ENCODE data around the gene BNC2. TPM values are rescaled to one million over a fixed set of nuclear protein-coding genes. Genes with fewer than 3 reads are reported as not detected.
"Not testable (repeated sequence)": the region's sequence is repeated elsewhere in the genome, so short reads cannot be mapped to it uniquely, and the experiment has no call there.

BNC2 gene
- total and polyA plus RNA-seq, 7 donors: 0.23 to 205 (median 117) TPM

DNA sequence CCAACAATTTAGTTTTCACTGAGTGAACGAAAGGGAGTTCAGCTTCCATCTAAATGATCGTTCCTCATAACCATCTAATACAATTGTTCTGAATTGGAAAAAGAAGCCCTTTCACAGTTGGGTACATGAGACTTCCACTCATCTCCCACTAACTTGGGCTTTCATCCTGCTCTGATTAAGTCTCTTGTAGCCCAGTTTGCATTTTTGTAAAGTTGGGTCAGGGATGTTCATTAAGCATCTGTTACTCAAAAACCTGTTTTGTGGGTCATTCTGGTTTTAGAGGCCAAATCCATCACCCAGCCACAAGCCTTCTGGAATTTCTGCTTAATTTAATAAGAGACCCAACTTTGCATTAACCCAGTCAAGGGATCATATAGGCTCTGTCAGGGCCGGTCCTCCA lies 385.3 kb downstream of the BNC2 start:
- 91% methylated on average over 3 of the region's 3 CpGs for WGBS, 2 donors
- H3K27ac ChIP-seq: peak overlapping the region in 3 of 4 donors; percentile 70 to 73 (median 72)

DNA sequence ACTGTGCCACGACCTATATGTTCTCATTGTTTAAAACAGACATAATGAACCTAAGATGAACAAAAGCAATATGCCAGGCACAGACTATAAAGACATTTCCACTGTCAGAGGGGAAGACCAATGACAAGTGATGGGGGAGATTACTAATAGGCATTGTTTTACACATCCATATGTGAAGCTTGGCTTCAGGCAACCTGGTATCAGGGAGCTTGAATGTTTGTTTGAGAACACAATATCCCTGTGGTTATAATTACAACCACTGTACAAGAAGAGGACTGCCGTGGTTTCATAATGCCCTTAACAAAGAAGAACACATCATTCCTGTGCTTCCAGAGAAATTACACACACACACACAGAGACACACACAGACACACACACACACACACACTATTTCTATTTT lies 385.7 kb downstream of the BNC2 start:
- H3K27ac ChIP-seq: peak overlapping the region in 3 of 4 donors; percentile 70 to 73 (median 72)
- H3K36me3 ChIP-seq: no peaks in the 10 kb centered on the region
- no peak for DNase-seq
- WGBS, 2 donors: 67 to 83% methylated on average over 2 of the region's 2 CpGs
- no peak overlapping the region for H3K4me3 ChIP-seq
- intact Hi-C loops (cut with DNase I): no loop called here
- peaks cover 0 to 61% (median 49%) of the 10 kb centered on the region in 4 donors for H3K4me1 ChIP-seq
- no peaks in the 10 kb centered on the region for H3K27me3 ChIP-seq
- no peaks in the 10 kb centered on the region for H3K9me3 ChIP-seq
- TF ChIP-seq POLR2AphosphoS5 (IDR thresholded peaks at IDR 0.05): no peak
- no peak for TF ChIP-seq POLR2A (IDR thresholded peaks at IDR 0.05)
- TF ChIP-seq CTCF (IDR thresholded peaks at IDR 0.05): no peak
- no peak for TF ChIP-seq EP300 (IDR thresholded peaks at IDR 0.05)

More for the DNA sequence above, 385.3 kb downstream of the BNC2 start:
- Histone ChIP-seq H3K27me3 (no peaks in the 10 kb centered on the region), H3K36me3 (no peaks in the 10 kb centered on the region), H3K9me3 (no peaks in the 10 kb centered on the region), H3K4me3 (no peak overlapping the region), H3K4me1 (peaks cover 0 to 61% (median 49%) of the 10 kb centered on the region in 4 donors)
- no peak for TF ChIP-seq EP300 (IDR thresholded peaks at IDR 0.05)
- TF ChIP-seq POLR2AphosphoS5 (IDR thresholded peaks at IDR 0.05): no peak
- no peak for TF ChIP-seq CTCF (IDR thresholded peaks at IDR 0.05)
- TF ChIP-seq POLR2A (IDR thresholded peaks at IDR 0.05): no peak
- no peak for DNase-seq
- intact Hi-C loops (cut with DNase I): no loop called here

DNA sequence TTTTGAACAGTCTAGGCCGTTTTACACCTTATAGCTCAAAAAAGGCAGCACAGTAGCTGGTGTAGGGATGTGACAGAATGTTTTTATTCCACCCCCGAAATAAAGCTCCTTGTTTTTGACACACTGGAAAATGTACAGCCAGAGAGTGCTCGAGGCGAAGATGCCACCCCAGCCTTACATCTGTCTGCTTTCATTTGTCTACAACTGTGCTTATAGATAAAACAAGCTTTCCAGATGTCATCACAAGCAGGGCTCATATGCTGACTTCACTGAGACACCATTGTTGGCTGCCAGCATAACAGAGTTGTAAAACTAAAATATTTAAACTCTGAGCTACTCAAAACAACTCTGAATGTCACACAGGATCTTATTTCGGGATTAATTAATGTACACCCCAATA lies 386.3 kb downstream of the BNC2 start:
- peak overlapping the region in 3 of 4 donors; percentile 70 to 73 (median 72) for H3K27ac ChIP-seq
- intact Hi-C loops (cut with DNase I): no loop called here
- TF ChIP-seq POLR2AphosphoS5 (IDR thresholded peaks at IDR 0.05): peak in 1 of 4 donors; percentile 8
- no peak for TF ChIP-seq EP300 (IDR thresholded peaks at IDR 0.05)

DNA sequence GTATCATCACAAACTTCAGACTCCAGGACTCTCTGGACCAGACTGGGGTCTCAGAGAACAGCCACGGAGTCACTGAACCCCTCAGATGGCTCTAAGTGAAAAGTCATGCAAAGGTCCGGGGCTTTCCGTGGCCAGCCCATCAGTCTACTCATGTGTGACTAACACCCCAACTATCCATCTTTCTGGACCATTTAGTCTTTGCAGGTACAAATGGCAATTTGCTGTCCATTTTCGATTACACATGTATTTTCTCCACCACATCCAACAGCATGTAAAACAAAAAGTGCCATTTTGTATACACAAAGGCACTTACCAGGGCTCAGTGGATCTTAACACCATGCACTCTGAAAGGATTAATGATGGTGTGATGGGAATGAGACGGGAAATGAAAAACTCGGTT lies 387.7 kb downstream of the BNC2 start:
- no peaks in the 10 kb centered on the region for H3K9me3 ChIP-seq
- H3K27ac ChIP-seq: no peak overlapping the region
- intact Hi-C loops (cut with DNase I): no loop called here
- TF ChIP-seq POLR2AphosphoS5 (IDR thresholded peaks at IDR 0.05): no peak
- TF ChIP-seq EP300 (IDR thresholded peaks at IDR 0.05): no peak
- no peak for TF ChIP-seq POLR2A (IDR thresholded peaks at IDR 0.05)
- no peak for TF ChIP-seq CTCF (IDR thresholded peaks at IDR 0.05)
- 87 to 89% methylated on average over 6 of the region's 6 CpGs for WGBS, 2 donors
- H3K4me3 ChIP-seq: no peak overlapping the region
- no peaks in the 10 kb centered on the region for H3K36me3 ChIP-seq
- H3K27me3 ChIP-seq: no peaks in the 10 kb centered on the region
- DNase-seq: no peak
- peaks cover 0 to 57% (median 45%) of the 10 kb centered on the region in 4 donors for H3K4me1 ChIP-seq

More for the DNA sequence above, 386.3 kb downstream of the BNC2 start:
- Histone ChIP-seq H3K4me1 (peaks cover 0 to 61% (median 49%) of the 10 kb centered on the region in 4 donors), H3K9me3 (no peaks in the 10 kb centered on the region), H3K27me3 (no peaks in the 10 kb centered on the region), H3K4me3 (no peak overlapping the region), H3K36me3 (no peaks in the 10 kb centered on the region)
- 64 to 67% methylated on average over 5 of the region's 5 CpGs for WGBS, 2 donors
- no peak for DNase-seq

DNA sequence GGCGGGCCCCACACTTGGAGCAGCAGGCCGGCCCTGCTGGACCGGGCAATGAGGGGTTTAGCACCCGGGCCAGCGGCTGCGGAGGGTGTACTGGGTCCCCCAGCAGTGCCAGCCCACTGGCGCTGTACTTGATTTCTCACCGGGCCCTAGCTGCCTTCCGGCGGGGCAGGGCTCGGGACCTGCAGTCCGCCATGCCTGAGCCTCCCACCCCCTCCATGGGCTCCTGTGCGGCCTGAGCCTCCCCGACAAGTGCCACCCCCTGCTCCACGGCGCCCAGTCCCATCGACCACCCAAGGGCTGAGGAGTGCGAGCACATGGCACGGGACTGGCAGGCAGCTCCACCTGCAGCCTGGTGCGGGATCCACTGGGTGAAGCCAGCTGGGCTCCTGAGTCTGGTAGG lies 389.9 kb downstream of the BNC2 start:
- H3K27ac ChIP-seq; DNase-seq; H3K9me3 ChIP-seq; H3K36me3 ChIP-seq; H3K4me3 ChIP-seq; intact Hi-C loops (cut with DNase I); H3K27me3 ChIP-seq: not testable (repeated sequence)
- WGBS, 2 donors: 97% methylated on average over 20 of the region's 20 CpGs
- H3K4me1 ChIP-seq: peaks cover 0 to 36% (median 27%) of the 10 kb centered on the region in 4 donors

- Histone ChIP-seq H3K4me3 (no peak overlapping the region), H3K36me3 (no peaks in the 10 kb centered on the region), H3K27me3 (no peaks in the 10 kb centered on the region), H3K4me1 (peaks cover 0 to 15% (median 4%) of the 10 kb centered on the region in 4 donors), H3K9me3 (no peaks in the 10 kb centered on the region), H3K27ac (no peak overlapping the region)
- TF ChIP-seq POLR2AphosphoS5 (IDR thresholded peaks at IDR 0.05) (no peak), CTCF (IDR thresholded peaks at IDR 0.05) (no peak), EP300 (IDR thresholded peaks at IDR 0.05) (no peak), POLR2A (IDR thresholded peaks at IDR 0.05) (no peak)
- no peak for DNase-seq
- intact Hi-C loops (cut with DNase I): no loop called here
- WGBS, 2 donors: 93 to 94% methylated on average over 7 of the region's 7 CpGs
Observed at GRCh38 chr9:16475996-16476395, 394.5 kb downstream of the BNC2 start.
